HuH-7.5 (cell line): ENCODE data around the gene TMEM40.
"Not testable (repeated sequence)": the region's sequence is repeated elsewhere in the genome, so short reads cannot be mapped to it uniquely, and the experiment has no call there.

Experiments
- DNase-seq: peaks from one replicate; pipeline ENCODE4 v3.0.0; 2011; ENCODE audit warnings: low spot score

The TMEM40 gene

GRCh38 chr3:12750658-12751071, 8.4 kb downstream of the TMEM40 start:
- no peak for DNase-seq

GRCh38 chr3:12750223-12750622, 8.8 kb downstream of the TMEM40 start:
- DNase-seq, result no peak

- no peak for DNase-seq
Measured at GRCh38 chr3:12748477-12748876, 10.6 kb downstream of the TMEM40 start.

GRCh38 chr3:12746419-12746818, 12.6 kb downstream of the TMEM40 start:
- no peak for DNase-seq

GRCh38 chr3:12744326-12744725, 14.7 kb downstream of the TMEM40 start:
- no peak for DNase-seq

- DNase-seq, result no peak
Measured at GRCh38 chr3:12743583-12743982, 15.5 kb downstream of the TMEM40 start.

GRCh38 chr3:12742330-12743107, 16.5 kb downstream of the TMEM40 start:
- DNase-seq, result no peak

- DNase-seq, result no peak
Measured at GRCh38 chr3:12741209-12741608, 17.9 kb downstream of the TMEM40 start.

- DNase-seq, result no peak
Measured at GRCh38 chr3:12737833-12738232, 21.2 kb downstream of the TMEM40 start.

GRCh38 chr3:12737319-12737718, 21.7 kb downstream of the TMEM40 start:
- no peak for DNase-seq

- DNase-seq, result no peak
Measured at GRCh38 chr3:12734960-12735359, 24.1 kb downstream of the TMEM40 start.

GRCh38 chr3:12733566-12733965, 25.5 kb downstream of the TMEM40 start:
- DNase-seq, result no peak

GRCh38 chr3:12730506-12731242, 28.4 kb downstream of the TMEM40 start:
- no peak for DNase-seq

GRCh38 chr3:12729051-12729651, 29.9 kb downstream of the TMEM40 start:
- DNase-seq, result no peak

GRCh38 chr3:12727937-12728336, 31.1 kb downstream of the TMEM40 start:
- DNase-seq, result no peak

GRCh38 chr3:12727481-12727880, 31.6 kb downstream of the TMEM40 start:
- DNase-seq, result no peak

GRCh38 chr3:12725436-12725835, 33.6 kb downstream of the TMEM40 start:
- no peak for DNase-seq

- no peak for DNase-seq
Measured at GRCh38 chr3:12724794-12725193, 34.3 kb downstream of the TMEM40 start.

GRCh38 chr3:12723362-12723761, 35.7 kb downstream of the TMEM40 start:
- not testable (repeated sequence) for DNase-seq

GRCh38 chr3:12722226-12722625, 36.8 kb downstream of the TMEM40 start:
- no peak for DNase-seq

GRCh38 chr3:12719984-12720898, 38.8 kb downstream of the TMEM40 start:
- peak; percentile 85 for DNase-seq

- DNase-seq, result no peak
Measured at GRCh38 chr3:12719541-12719940, 39.5 kb downstream of the TMEM40 start.
